Measurements from ENCODE around the gene GNAS. TPM values are rescaled to one million over a fixed set of nuclear protein-coding genes. Genes with fewer than 3 reads are reported as not detected.

The GNAS gene
- total and polyA plus RNA-seq, 9 of the 15 experiments (the other 6 are each of a cell fraction or from before 2014, with no cell fraction given): 128 to 648 (median 266) TPM

- no peak overlapping the region for H3K4me2 ChIP-seq (ENCODE audit: insufficient read depth, low read length)
- H3K9me3 ChIP-seq (replicated peaks; ENCODE audit: control insufficient read depth, insufficient read depth, low read depth, low read length): no peaks in the 10 kb centered on the region
- H3K4me3 ChIP-seq: no peak overlapping the region
- WGBS (ENCODE audit: insufficient coverage, low coverage, missing lambda C conversion rate): 71% methylated on average over 3 of the region's 3 CpGs
- no peak overlapping the region for H2AFZ ChIP-seq (ENCODE audit: low read depth, low read length)
- no peak for DNase-seq (ENCODE audit: extremely low read depth in 1 of 4, low spot score in 3 of 4)
- CTCF ChIA-PET (ENCODE audit: low intra/inter-chr PET ratio): no interaction called here
- H3K9ac ChIP-seq (ENCODE audit: insufficient read depth in 1 of 2, low read depth in 2 of 2, low read length in 2 of 2): no peak overlapping the region
- no peak overlapping the region for H3K27ac ChIP-seq (ENCODE audit: extremely low read depth, low read depth, low read length)
- in situ Hi-C loops (cut with MboI): no loop called here
- peaks cover 6% of the 10 kb centered on the region; the same call in 1 of the 2 replicates for H4K20me1 ChIP-seq (replicated peaks; ENCODE audit: control insufficient read depth, insufficient read depth, low read length)
- intact Hi-C loops (cut with micrococcal nuclease): no loop called here
- peaks cover 92% of the 10 kb centered on the region for H3K36me3 ChIP-seq (ENCODE audit: control insufficient read depth, insufficient read depth, low read length)
- no peak for ATAC-seq
- no peaks in the 10 kb centered on the region; a peak in 1 of 5 replicates for H3K27me3 ChIP-seq (ENCODE audit: control insufficient read depth in 2 of 2, insufficient read depth in 2 of 2, low read length in 2 of 2)
- H3K79me2 ChIP-seq (ENCODE audit: control insufficient read depth, insufficient read depth, low read length): peaks cover 9% of the 10 kb centered on the region
- BruUV-seq (replicated peaks): no TSS peak
- H3K4me1 ChIP-seq (replicated peaks in 1 of 2; ENCODE audit: control insufficient read depth in 2 of 2, insufficient read depth in 2 of 2, low read length in 2 of 2): peaks cover 5 to 19% of the 10 kb centered on the region in 2 experiments; a peak in 4 of 5 replicates
- no peaks in the 10 kb centered on the region for H3K9me1 ChIP-seq (ENCODE audit: control insufficient read depth, insufficient read depth, low read length)
- POLR2A ChIA-PET: interaction anchor here (0.5 to 2.0 kb wide), 3 partner anchors 8 to 485 kb away, joined by 4 to 9 read pairs (median 5); no protein-coding TSS in a partner anchor
- FAIRE-seq: no peak
- no peak for TF ChIP-seq PREB (CRISPR knock-in tag; IDR thresholded peaks at IDR 0.05)
- no peak for TF ChIP-seq NCOA1 (IDR thresholded peaks at IDR 0.05; ENCODE audit: low read depth)
- TF ChIP-seq CREBBP (IDR thresholded peaks at IDR 0.05; ENCODE audit: low read depth, low read length): no peak
- TF ChIP-seq POLR3A (IDR thresholded peaks at IDR 0.05; ENCODE audit: borderline replicate concordance, extremely low read depth, insufficient read depth, insufficient read length): no peak
- TF ChIP-seq FOXA3 (CRISPR knock-in tag; conservative IDR thresholded peaks at IDR 0.05 in 1 of 2, IDR thresholded peaks at IDR 0.05 in 1 of 2): no peak
- TF ChIP-seq ZBTB40 (IDR thresholded peaks at IDR 0.05): no peak
- no peak for TF ChIP-seq ZBTB40 (CRISPR knock-in tag; IDR thresholded peaks at IDR 0.05)
- no peak for TF ChIP-seq IRF2 (CRISPR knock-in tag; IDR thresholded peaks at IDR 0.05)
Observed at GRCh38 chr20:58906894-58907293, 54.4 kb downstream of the GNAS start.
